HG02610 (cell line): Measurements from ENCODE around the gene SERPINA12.
"Not testable (repeated sequence)": the region's sequence is repeated elsewhere in the genome, so short reads cannot be mapped to it uniquely, and the experiment has no call there.

ENCODE experiments used
- ATAC-seq: cut with Tn5 transposase; IDR thresholded peaks from one replicate; pipeline ENCODE4 v1.9.1; 2021; ENCODE audit warnings: mild to moderate bottlenecking, moderate library complexity; ENCODE audit not compliant: unreplicated experiment

SERPINA12 gene

DNA sequence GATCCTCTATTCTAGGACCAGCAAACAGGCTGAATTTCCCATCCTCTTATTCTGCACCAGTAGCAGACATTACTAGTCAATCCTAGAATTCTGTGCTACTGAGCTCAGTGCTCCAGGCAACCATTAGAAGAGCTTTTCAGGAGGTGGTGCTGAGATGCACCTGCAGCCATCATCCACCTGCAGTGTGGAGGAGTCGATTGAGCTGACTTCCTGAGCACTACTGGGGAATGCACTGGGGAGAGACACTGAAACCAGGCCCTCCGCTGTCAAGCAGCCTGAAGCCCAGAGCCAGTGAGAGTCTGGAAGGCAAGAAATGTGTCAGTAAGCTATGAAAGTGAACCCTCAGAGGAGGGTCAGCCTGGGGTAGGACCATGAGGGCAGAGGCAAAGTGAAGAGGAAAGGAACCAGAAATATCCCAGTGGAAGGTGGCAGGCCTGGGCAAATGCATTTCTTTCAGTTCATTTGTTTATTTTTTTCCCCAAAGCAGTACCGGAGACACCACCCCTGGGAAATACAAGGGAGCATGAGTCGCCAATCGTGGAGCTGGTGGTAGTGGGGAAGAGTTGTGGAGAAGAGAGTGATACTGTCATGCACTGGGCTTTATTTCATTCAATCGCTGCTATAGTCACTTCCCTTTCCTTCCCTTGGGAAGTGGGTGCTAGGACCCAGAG is 28.9 kb upstream of the SERPINA12 start:
- no peak for ATAC-seq

DNA sequence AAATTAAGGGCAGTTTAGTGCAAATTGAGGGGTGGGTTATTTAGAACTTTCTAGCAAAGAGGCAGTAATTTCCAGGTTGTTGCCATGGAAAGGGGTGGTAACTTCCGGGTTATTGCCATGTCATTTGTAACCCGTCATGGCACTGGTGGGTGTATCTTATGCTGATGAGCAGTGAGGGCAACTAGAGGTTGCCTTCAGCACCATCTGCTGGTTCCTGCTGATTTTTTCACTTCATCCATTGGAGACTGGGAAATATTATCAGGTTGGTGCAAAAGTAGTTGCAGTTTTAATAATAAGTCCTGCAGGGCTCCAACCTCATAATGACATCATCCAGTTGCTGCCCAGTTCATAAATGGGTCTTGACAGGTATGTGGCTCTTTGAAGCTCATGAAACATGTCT is 27.6 kb upstream of the SERPINA12 start:
- ATAC-seq = no peak

DNA sequence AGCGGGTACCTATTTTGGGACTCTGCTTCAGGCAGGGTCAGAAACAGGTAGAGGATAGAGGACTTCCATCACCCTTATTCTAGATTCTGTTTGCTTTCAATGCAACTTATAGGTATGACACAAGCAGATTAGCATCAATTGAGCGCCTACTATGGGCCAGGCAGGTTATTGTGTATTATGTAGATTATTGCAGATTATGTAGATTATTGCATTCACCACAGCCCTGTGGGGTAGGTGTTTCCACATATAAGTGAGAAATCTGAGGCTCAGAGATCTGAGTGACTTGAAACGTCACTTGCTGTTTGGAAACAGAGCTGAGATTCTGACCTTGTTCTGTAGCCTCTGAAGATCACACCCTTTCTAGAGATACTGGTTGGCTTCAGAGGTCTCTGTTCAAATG is 26.2 kb upstream of the SERPINA12 start:
- no peak for ATAC-seq

DNA sequence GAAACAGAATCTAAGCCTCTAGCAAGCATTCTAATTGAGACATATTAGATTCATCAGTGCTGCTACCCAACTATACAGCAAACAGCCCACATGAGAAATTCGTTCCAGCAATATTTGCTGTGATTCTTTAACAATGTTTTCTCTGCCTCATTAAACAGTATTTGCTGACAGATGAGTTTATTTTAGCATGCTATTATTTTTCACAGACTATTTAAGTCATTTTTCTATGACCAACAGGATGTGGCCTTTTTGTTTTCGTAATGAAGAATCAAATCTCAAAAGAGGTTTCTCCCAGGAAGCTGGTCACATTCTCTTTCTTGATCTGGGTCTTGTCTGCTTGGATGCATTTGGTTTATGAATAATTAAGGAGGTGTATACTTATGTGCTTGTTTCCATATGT is 23.2 kb upstream of the SERPINA12 start:
- no peak for ATAC-seq

DNA sequence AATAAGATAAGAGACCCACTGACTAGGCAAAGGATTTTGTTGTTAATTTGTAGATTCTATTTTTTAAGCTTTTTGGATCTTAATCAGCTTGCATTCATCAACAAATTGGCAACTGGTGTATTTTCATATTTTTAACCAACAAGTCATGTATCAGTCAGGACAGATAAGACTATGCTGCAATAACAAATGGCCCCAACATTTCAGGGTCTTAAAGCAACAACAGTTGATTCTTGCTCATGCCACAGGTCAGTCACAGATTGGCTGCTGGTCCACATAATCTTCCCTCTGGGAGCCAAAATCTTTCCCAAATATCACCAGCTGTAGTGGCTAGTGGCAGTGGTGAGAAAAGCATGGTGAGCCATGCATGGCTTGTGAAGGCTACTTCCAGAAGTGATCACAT is 21.9 kb upstream of the SERPINA12 start:
- ATAC-seq = no peak

DNA sequence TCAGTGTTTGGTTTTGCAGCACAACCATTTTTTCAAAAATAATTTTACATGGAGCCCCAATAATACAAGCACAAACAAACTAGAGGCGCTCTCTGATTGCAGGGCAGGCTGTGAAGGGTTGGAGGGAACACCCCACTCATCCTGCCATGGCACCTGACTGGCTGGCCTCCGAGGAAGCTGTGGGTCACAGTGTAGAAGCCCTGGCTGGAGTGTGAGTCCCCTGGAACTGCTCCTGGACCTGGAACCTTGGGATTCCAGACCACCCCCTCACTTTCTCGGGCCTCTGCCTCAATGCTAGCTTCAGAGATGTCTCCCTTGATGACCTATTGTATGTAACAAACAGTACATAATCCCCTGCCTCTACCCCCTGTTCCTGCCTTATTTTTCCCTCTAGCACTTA is 14.8 kb upstream of the SERPINA12 start:
- no peak for ATAC-seq

DNA sequence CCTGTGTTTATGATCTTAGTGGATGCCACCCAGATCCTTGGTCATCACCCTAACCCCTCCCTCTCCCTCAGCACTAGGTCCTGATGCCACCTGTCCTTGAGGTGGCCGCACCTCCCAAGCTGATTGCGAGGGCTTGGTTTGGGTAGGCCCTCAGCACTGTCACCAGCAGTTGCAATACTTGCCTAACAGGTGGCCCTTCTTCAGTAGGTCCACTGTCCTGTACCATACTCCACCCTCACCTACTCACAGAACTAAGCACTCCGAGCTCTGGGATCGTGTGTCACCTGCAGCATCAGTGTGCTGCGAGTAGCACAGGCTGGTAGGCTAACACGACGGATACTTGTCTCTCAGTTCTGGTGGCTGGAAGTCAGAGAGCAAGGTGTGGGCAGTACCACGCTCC is 14.0 kb upstream of the SERPINA12 start:
- no peak for ATAC-seq

DNA sequence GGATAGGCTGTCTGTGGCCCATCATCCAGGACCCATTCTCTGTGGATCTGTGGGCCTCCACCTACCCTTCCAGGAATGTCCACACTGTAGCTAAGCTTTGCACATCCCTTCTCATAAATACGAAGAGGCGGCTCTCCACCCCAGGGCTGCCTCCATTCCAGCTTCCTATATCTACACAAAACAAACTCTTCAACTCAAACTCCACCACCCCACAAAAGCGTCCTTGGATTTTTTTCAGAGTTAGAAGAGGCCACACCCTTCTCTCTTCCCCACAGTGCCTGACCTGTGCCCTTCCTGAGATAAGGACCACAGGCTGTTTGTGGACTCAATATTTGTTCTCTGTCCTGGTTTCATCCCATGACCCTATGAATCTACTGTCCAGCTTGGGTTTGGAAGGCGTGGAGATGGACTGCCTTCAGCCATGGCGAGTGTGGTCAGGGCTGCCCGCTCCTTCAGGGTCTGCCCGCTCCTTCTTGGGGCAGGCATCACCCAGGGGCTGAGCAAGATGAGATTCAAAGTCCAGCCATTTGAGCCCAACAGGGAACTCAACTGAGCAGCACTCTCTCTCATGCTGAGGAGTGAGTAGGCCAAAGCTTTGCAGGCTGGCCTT is 13.0 kb upstream of the SERPINA12 start:
- no peak for ATAC-seq

DNA sequence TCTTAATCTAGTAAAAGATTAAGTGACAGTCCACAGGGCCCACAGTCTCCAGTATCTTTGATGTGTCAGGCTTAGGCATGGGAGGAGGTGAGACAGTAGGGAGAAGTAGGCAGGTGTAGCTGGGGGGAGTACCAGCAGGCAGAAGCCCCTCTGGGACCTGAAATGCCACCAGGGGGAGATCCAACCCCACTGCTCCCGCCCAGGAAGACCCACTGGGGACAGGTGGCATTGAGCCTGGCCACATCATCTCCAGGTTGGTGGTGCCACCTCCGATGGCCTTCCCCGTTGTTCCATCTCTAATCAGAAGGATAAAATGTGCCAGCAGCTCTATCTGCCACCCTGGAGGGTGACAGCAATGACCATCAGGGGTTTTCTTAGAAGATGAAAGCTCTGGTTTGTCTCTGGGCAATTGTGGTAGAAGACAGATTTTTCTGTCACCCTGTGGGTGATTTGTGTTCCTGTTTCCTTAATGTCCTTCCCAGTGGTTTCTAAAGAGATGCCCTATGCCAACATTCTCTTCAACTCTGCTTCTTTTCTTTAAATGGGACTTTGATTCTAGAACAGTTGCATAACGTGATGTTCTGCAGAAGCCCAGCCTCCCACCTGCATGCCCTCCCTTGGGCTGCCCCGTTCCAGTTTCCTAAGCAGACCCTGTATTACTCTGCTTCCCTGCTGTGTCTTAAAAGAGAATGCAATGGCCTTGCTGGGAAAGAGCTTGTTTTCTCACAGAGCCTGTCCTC is 12.3 kb upstream of the SERPINA12 start:
- no peak for ATAC-seq

DNA sequence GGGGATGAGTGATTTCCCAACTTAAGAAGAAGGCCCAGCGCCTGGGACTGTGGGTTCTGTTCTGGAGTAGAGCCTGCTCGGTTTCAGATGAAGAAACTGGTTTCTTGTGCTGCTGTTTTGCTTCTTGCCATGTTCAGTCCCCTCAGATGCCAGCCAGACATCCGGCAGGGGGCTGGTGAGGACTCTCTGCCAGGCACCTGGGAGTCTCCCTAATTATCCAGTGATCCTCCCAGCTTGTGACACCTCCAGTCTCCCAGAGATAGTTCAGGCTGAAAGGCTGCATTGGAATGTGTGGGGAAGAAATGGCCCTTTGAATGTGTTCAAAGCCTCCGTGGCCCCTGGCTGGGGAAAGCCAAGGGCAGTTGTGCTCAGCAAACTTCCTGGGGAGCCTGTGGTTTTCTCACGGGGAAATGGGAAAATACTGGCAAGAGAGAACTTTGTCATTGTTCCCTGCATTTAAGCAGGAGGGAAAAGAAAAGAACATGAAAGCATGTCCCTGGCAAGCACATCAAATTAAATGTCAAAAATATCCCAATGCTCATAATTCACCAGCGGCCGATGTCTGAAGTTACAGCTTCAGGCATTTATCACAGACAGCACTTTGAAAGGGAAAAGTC is 8.5 kb upstream of the SERPINA12 start:
- no peak for ATAC-seq

DNA sequence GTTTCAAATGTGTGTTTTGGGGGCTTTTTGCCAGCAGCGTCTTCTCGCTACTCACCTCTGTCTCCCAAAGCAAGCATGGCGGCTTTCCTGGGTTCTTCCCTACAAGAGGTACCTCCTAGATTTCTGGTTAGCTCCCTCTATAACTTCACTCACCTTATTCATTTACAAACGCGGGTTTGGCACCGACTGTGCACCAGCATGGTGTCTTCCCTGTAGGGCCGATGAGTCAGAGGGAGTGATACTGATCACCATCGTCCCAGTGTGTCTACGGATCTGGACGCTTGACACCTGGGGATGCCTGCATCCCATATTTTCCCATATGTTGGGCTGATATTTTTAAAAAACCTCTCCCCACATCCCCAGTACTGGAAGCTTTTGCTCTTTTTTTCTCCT is 8.0 kb upstream of the SERPINA12 start:
- no peak for ATAC-seq

DNA sequence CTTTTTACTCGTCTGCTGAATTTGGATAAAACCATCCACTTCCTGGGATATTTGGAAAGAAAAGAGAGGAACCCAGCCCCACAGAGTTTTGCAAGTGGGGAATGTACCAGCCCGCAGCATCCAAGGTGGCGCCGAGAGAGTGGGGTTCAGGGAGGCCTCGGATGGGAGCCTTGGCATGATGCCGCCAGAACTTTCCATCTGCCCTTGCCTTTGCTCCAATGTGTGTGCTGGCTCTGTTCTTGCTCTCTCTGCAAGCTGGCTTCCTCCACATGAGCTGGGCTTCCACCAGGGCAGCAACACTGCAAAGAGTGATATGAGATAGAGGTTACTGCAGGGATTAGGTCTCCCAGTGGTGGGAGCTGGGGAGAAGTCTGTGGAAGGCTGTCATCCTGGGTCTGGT is 6.6 kb upstream of the SERPINA12 start:
- ATAC-seq = no peak

DNA sequence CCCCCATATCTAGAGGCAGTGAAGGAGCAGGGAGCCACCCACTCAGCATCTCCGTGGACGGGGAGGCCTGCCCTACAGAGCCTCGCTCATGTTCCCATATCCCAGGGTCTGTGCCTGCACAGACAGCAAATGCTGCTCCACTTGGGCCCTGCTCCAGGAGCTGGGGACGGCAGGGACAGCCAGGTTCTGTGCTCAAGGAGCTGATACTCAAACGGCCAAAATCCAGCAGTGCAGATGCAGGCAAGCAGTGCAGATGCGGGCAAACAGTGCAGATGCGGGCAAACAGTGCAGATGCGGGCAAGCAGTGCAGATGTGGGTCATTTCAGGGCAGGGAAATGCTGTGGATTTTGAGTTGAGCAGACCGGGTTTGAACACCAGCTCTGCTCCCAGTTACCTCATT is 6.2 kb upstream of the SERPINA12 start:
- ATAC-seq = no peak

DNA sequence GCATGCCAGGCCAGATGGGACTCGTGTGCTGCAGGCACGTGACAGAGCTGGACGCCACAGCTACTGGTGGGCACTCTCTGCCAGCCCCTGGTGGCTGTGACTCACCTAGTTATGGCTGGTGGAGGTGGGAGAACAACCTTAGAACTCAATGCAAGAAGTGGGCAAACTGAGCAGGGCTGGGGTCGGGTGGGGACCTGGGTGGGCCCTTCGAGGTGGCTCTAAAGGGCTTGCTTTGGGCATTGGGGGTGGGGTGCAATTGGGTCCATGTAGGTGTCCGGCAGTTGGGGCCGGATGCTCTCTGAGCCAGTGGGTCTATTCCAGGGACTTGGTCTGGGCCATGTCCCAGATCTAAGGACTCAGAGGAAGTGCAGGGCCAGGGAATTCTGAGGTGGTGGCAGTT is 5.1 kb upstream of the SERPINA12 start:
- ATAC-seq = no peak

DNA sequence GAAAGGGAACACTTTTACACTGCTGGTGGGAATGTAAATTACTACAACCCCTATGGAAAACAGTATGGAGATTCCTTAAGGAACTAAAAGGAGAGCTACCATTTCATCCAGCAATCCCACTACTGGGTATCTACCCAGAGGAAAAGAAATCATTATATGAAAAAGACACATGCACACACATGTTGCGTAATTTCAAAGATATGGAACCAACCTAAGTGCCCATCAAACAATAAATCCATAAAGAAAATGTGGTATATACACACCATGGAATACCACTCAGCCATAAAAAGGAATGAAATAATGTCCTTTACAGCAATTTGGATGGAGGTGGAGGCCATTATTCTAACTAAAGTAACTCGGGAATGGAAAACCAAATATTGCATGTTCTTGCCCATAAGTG is 1.2 kb upstream of the SERPINA12 start:
- ATAC-seq = not testable (repeated sequence)

DNA sequence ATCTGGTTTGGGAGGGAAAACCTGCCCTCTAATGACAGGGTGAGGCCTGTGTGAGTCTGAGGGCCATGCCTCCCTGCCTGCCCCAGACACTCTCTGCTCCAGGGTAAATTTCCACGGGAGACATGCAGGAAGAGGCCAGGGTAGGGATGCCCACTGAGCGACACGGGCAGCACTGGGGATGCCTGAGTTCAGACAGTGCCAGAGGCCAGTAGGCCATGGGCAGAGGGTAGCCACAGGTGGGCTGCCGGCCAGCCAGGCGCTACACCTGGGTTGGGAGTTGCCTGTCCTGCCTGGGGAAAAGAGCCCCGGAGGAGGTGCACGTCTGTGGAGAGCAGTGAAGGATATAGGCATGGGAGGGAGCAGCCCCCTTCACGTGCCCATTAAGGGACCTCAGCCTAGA is 3.6 kb downstream of the SERPINA12 start:
- no peak for ATAC-seq

DNA sequence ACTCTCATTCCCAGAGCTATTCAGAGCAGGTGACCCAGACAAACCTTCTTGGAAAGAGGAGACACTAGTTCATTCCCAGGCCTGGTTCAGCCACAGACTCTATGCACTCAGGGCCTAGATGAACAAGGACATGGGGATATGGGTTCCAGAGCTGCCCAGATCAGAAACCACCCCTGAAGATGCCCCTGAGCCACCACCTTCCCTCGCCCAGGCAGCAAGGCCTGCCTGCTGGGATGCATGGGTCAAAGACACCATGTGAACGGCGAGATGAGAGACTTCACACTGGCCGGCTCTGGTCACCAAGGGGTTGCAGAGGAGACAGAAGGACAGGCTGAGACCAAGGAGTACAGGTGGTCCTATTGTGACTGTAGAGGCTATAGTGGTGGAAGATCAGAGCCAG is 4.1 kb downstream of the SERPINA12 start:
- ATAC-seq = no peak

DNA sequence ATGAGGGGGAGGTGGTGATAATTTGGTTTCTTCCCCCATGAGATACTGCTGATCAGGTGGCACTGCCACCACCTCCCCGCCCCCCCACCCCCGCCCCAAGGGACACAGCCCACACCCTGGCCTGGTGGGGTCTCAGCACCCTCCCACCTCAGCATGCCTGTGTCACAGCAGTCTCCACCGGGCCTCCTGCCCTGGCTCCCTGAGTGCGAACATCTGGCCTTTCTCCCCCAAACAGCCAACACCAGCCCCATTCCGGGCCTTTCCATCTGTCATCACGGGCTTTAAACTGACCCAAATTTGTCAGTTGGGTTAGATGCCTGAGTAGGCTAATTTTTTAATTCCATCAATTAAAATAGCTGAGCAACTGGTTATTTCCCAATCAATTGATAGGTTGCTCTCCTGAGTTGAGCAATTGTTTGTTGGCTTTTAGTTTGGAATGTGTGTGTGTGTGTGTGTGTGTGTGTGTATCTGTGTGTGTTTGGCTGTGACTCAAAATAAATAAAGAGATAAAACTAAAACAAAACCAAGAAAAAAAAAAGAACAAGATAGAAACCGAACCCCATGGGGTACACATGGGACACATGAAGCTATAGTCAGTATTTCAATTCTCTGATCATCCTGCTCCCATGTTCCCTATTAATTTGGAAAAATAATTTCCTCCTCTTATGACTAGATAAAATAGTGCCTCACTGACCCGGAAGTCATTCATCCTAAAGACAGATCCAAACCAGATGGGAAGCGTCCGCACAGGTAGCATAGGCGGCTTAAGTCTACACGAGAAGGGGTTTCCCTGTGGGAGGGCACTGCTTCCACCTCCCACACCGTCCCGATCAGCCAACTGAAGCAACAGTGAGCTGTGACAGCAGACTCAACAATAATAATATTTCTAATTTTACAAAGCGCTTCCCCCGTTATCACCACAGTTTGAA is 7.4 kb downstream of the SERPINA12 start:
- no peak for ATAC-seq

DNA sequence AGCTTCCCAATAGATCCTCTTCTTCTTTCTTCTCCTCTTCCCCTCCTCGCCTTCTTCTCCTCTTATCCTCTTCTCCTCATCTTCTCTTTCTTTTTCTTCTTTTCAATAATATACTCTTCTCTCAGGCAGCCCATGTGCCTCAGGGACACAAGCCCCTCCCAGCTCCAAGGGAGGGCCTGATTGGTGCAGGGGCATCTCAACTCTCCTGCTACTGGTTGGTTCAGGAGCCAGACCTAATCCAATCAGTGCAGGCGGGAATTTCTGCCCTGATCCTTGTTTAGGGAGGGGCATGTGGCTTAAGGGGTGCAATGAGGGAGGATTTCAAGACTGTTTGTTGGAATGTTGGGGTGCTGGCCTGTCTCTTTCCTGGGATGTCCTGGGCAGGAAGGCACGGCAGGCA is 9.0 kb downstream of the SERPINA12 start:
- no peak for ATAC-seq

DNA sequence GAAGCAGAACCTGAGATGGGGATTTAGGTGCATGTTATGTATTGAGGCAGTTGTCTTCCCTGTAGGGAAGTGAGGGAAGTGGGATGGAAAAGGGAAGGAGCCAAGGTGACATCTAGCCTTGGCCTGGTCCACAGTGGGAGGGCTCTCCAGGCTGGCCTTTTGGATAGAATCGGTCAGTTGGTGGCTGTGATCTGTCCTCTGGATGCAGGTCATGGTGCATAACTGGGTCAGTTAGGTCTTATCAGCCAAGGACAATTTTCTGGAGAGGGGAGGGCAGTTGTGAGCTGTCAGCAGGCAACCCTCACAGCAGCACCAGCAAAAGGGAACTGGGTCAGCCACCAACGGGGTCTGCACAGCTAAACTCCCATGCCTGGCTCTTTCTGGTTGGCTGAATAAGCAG is 9.6 kb downstream of the SERPINA12 start:
- ATAC-seq = no peak

DNA sequence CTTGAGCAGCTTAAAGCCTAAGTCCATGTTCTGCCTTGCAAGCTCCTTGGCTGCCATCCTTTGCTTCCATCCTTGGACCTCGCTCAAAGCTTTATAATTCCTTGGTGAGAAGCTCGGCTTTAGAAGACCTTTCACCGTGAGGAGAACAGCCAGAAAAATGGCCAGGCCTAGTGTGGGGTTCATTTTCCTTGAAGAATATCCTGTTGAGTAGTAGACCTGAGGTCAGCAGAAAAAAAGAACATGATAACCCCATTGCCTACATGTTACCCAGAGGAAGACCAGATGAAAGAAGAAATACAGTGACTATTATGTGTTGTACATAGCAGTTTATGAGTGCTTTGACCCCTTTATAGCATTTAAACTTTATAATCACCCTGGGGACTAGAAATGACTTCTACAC is 11.1 kb downstream of the SERPINA12 start:
- ATAC-seq = no peak
